ENCODE data around the gene NADK2.

GRCh38 chr5:36244076-36244475, 2.4 kb upstream of the NADK2 start:
- TF ChIP-seq CTCF (conservative IDR thresholded peaks at IDR 0.05 in 1 of 2, IDR thresholded peaks at IDR 0.05 in 1 of 2; ENCODE audit: low read depth in 1 of 2, low read length in 2 of 2) (no peak), EZH2 (IDR thresholded peaks at IDR 0.05; ENCODE audit: low read length, missing control alignments) (no peak)
